IMR-90 (cell line): Measurements from ENCODE around the gene FRY. TPM values are rescaled to one million over a fixed set of nuclear protein-coding genes. Genes with fewer than 3 reads are reported as not detected.

Experiments
- ATAC-seq: fragments of 200-7000 bp; cut with Tn5 transposase; 2 replicates; pipeline ENCODE4 v1.9.1; 2020; ENCODE audit warnings: low read depth, mild to moderate bottlenecking, moderate library complexity
- BruUV-seq: library from RNA; stranded (reverse); fragments of 400-500 nt; replicated peaks from 2 replicates; lab custom pipeline; 2021; lab: Mats Ljungman, UMichigan
- CTCF ChIA-PET: fragments of 300-600 bp; formaldehyde crosslinking; extraction: SDS; loops from one replicate; lab custom pipeline; 2021; ENCODE audit warnings: antibody characterized with exemption; lab: Yijun Ruan, JAX
- POLR2A ChIA-PET: fragments of 300-600 bp; sonication (Branson Sonifier 250); formaldehyde crosslinking; loops from one replicate; lab custom pipeline; 2022; ENCODE audit warnings: antibody characterized with exemption; ENCODE audit not compliant: unreplicated experiment; lab: Charles Lee
- DNase-seq: peaks from one replicate; pipeline ENCODE4 v3.0.0; 2013
- H2AFZ ChIP-seq: replicated peaks from 2 replicates; pipeline ENCODE3; 2013; ENCODE audit warnings: low read length, mild to moderate bottlenecking; ENCODE audit not compliant: poor library complexity
- H2AK5ac ChIP-seq: 2 replicates; pipeline ENCODE4 v1.6.1; 2013; ENCODE audit warnings: low read depth, low read length, inconsistent platforms
- H2AK9ac ChIP-seq: replicated peaks from 2 replicates; pipeline ENCODE3; 2013; ENCODE audit warnings: mild to moderate bottlenecking, low read depth, low read length, moderate library complexity; ENCODE audit not compliant: poor library complexity
- H2BK120ac ChIP-seq: 2 replicates; pipeline ENCODE4 v1.6.1; 2013; ENCODE audit warnings: low read depth, low read length, inconsistent platforms
- H2BK15ac ChIP-seq: 3 replicates; pipeline ENCODE4 v1.6.1; 2013; ENCODE audit warnings: low read depth, low read length, inconsistent platforms
- H2BK20ac ChIP-seq: 2 replicates; pipeline ENCODE4 v1.6.1; 2013; ENCODE audit warnings: low read depth, mild to moderate bottlenecking, inconsistent platforms, low read length, moderate library complexity
- H2BK5ac ChIP-seq: 2 replicates; pipeline ENCODE4 v1.6.1; 2013; ENCODE audit warnings: mild to moderate bottlenecking, low read depth, low read length, inconsistent platforms; ENCODE audit not compliant: poor library complexity, severe bottlenecking
- H3K14ac ChIP-seq: replicated peaks from 2 replicates; pipeline ENCODE4 v1.6.1; 2013; ENCODE audit warnings: low read depth, low read length, inconsistent platforms
- H3K18ac ChIP-seq: 2 replicates; pipeline ENCODE4 v1.6.1; 2013; ENCODE audit warnings: low read depth, low read length, control low read depth
- H3K23ac ChIP-seq: 2 replicates; pipeline ENCODE4 v1.6.1; 2013; ENCODE audit warnings: low read depth, low read length, inconsistent platforms
- H3K27ac ChIP-seq: 2 replicates; pipeline ENCODE4 v1.5.1; 2013; ENCODE audit warnings: mild to moderate bottlenecking, control low read depth, low read length; ENCODE audit not compliant: insufficient read depth
- H3K27me3 ChIP-seq: 2 replicates; pipeline ENCODE4 v1.6.1; 2013; ENCODE audit warnings: low read length; ENCODE audit not compliant: control insufficient read depth, insufficient read depth
- H3K36me3 ChIP-seq: 2 replicates; pipeline ENCODE4 v1.6.1; 2013; ENCODE audit warnings: low read length, mixed read lengths; ENCODE audit not compliant: control insufficient read depth, insufficient read depth
- H3K4ac ChIP-seq: 2 replicates; pipeline ENCODE4 v1.6.1; 2013; ENCODE audit warnings: low read depth, low read length, inconsistent platforms
- H3K4me1 ChIP-seq: 2 replicates; pipeline ENCODE4 v1.6.1; 2013; ENCODE audit warnings: low read length, mixed read lengths; ENCODE audit not compliant: control insufficient read depth, insufficient read depth
- H3K4me2 ChIP-seq: 2 replicates; pipeline ENCODE4 v1.6.1; 2013; ENCODE audit warnings: low read depth, mild to moderate bottlenecking, control low read depth, low read length, moderate library complexity
- H3K4me3 ChIP-seq: 2 replicates; pipeline ENCODE4 v1.5.1; 2013; ENCODE audit warnings: low read depth, mild to moderate bottlenecking, control low read depth, low read length, moderate library complexity; ENCODE audit not compliant: insufficient read depth
- H3K56ac ChIP-seq: 2 replicates; pipeline ENCODE4 v1.6.1; 2013; ENCODE audit warnings: low read length, inconsistent platforms; ENCODE audit not compliant: insufficient read depth; ENCODE audit errors: extremely low read depth
- H3K79me1 ChIP-seq, 2 experiments: 2 replicates each; pipeline ENCODE4 v1.6.1; 2013; ENCODE audit warnings: low read length in 2 of 2, inconsistent platforms in 1 of 2, low read depth in 1 of 2
- H3K9ac ChIP-seq: 2 replicates; pipeline ENCODE4 v1.6.1; 2013; ENCODE audit warnings: low read depth, low read length, control low read depth
- H3K9me1 ChIP-seq: 2 replicates; pipeline ENCODE4 v1.6.1; 2013; ENCODE audit warnings: low read length, inconsistent platforms; ENCODE audit not compliant: insufficient read depth
- H3K9me3 ChIP-seq: 2 replicates; pipeline ENCODE4 v1.6.1; 2013; ENCODE audit warnings: low read length; ENCODE audit not compliant: control insufficient read depth, insufficient read depth
- H4K20me1 ChIP-seq: 2 replicates; pipeline ENCODE4 v1.6.1; 2013; ENCODE audit warnings: low read length, inconsistent platforms; ENCODE audit not compliant: insufficient read depth
- H4K5ac ChIP-seq: 2 replicates; pipeline ENCODE4 v1.6.1; 2013; ENCODE audit warnings: mild to moderate bottlenecking, low read depth, low read length, control low read depth
- H4K8ac ChIP-seq, 2 experiments: 2 replicates each; pipeline ENCODE4 v1.6.1; 2013; ENCODE audit warnings: low read depth in 2 of 2, low read length in 2 of 2, control low read depth in 1 of 2, inconsistent platforms in 1 of 2
- H4K91ac ChIP-seq: 2 replicates; pipeline ENCODE4 v1.6.1; 2013; ENCODE audit warnings: low read depth, low read length, inconsistent platforms; ENCODE audit not compliant: insufficient read depth
- BHLHE40 ChIP-seq: fragments of 150-350 bp; IDR thresholded peaks from 2 replicates; pipeline ENCODE4 v1.6.1; 2016; ENCODE audit warnings: mild to moderate bottlenecking, low read depth, low read length
- CEBPB ChIP-seq: IDR thresholded peaks from 2 replicates; pipeline ENCODE4 v1.6.1; 2012; ENCODE audit warnings: low read depth, low read length, improper control_type of control experiment
- CHD1 ChIP-seq: IDR thresholded peaks from 2 replicates; pipeline ENCODE4 v1.6.1; 2012; ENCODE audit warnings: low read depth, low read length, improper control_type of control experiment
- FOS ChIP-seq: fragments of 150-350 bp; IDR thresholded peaks from 2 replicates; pipeline ENCODE4 v1.6.1; 2016; ENCODE audit warnings: low read depth, low read length
- MAFK ChIP-seq: IDR thresholded peaks from 2 replicates; pipeline ENCODE4 v1.6.1; 2012; ENCODE audit warnings: low read depth, low read length, improper control_type of control experiment
- MAZ ChIP-seq: IDR thresholded peaks from 2 replicates; pipeline ENCODE4 v1.6.1; 2012; ENCODE audit warnings: low read depth, mild to moderate bottlenecking, low read length, improper control_type of control experiment, moderate library complexity, borderline replicate concordance
- MXI1 ChIP-seq: IDR thresholded peaks from 2 replicates; pipeline ENCODE4 v1.6.1; 2012; ENCODE audit warnings: low read depth, mild to moderate bottlenecking, low read length, moderate library complexity, borderline replicate concordance
- NFE2L2 ChIP-seq: fragments of 150-350 bp; IDR thresholded peaks from 2 replicates; pipeline ENCODE4 v1.6.1; 2016; ENCODE audit warnings: low read depth, mild to moderate bottlenecking, low read length
- POLR2A ChIP-seq: IDR thresholded peaks from 2 replicates; pipeline ENCODE4 v1.6.1; 2012; ENCODE audit warnings: mild to moderate bottlenecking, low read depth, low read length
- RAD21 ChIP-seq: IDR thresholded peaks from 2 replicates; pipeline ENCODE4 v1.6.1; 2012; ENCODE audit warnings: low read length, improper control_type of control experiment
- RCOR1 ChIP-seq: IDR thresholded peaks from 2 replicates; pipeline ENCODE4 v1.6.1; 2012; ENCODE audit warnings: mild to moderate bottlenecking, low read length, improper control_type of control experiment; ENCODE audit not compliant: insufficient replicate concordance
- RFX5 ChIP-seq: IDR thresholded peaks from 2 replicates; pipeline ENCODE4 v1.8.0; 2012; ENCODE audit warnings: low read depth, mild to moderate bottlenecking, low read length, moderate library complexity
- SMC3 ChIP-seq: fragments of 150-350 bp; IDR thresholded peaks from 2 replicates; pipeline ENCODE4 v1.6.1; 2016; ENCODE audit warnings: low read depth, mild to moderate bottlenecking, antibody characterized with exemption, low read length, moderate library complexity
- WGBS, 2 experiments: methylation state at CpG; one replicate each; pipeline versions ENCODE4 v1.1.5 to v1.1.7; 2013; ENCODE audit warnings: missing lambda C conversion rate in 2 of 2; ENCODE audit not compliant: insufficient read length in 1 of 2; ENCODE audit errors: extremely low coverage in 2 of 2; 5-methylcytosine and 5-hydroxymethylcytosine counted together
- dilution Hi-C: fragments of 300-500 bp; cut with HindIII; formaldehyde crosslinking; loops from one replicate; pipeline ENCODE4 v1.14.3; 2018; ENCODE audit warnings: low sequenced_read_pairs; ENCODE audit not compliant: unreplicated experiment
- in situ Hi-C: fragments of 300-500 bp; cut with MboI; formaldehyde crosslinking; loops from 3 replicates; pipeline ENCODE4 v1.14.3; 2019; ENCODE audit warnings: low sequenced_read_pairs, inconsistent platforms, mixed read lengths
- intact Hi-C: fragments of 100-400 bp; cut with micrococcal nuclease; formaldehyde crosslinking; loops from 2 replicates; pipeline ENCODE4 v1.10.0; 2022
- polyA plus RNA-seq, 3 experiments: library from polyadenylated mRNA; depleted of rRNA; stranded (reverse); fragments of >200 nt; gene quantifications; 2 replicates each; pipeline ENCODE4 v1.2.3, GENCODE V29; 2012; ENCODE audit warnings: low replicate concordance in 1 of 3
- total RNA-seq: library from RNA; depleted of rRNA; stranded (reverse); fragments of >200 nt; gene quantifications from 2 replicates; pipeline ENCODE4 v1.2.3, GENCODE V29; 2012
- TF ChIP-seq, protein P1 (sequence below): fragments of 150-350 bp; IDR thresholded peaks from 2 replicates; pipeline ENCODE4 v1.6.1; 2016; ENCODE audit warnings: low read depth, mild to moderate bottlenecking, low read length, moderate library complexity, borderline replicate concordance
- TF ChIP-seq, protein P2 (sequence below): conservative IDR thresholded peaks from 2 replicates; pipeline ENCODE4 v1.5.1; 2012; ENCODE audit warnings: mild to moderate bottlenecking, low read depth, low read length, improper control_type of control experiment
- TF ChIP-seq, protein P3 (sequence below): fragments of 150-350 bp; IDR thresholded peaks from 2 replicates; pipeline ENCODE4 v1.6.1; 2017; ENCODE audit warnings: mild to moderate bottlenecking, antibody characterized with exemption, low read length, low read depth

Gene FRY
- total and polyA plus RNA-seq, 2 of the 4 experiments (the other 2 are of a cell fraction): 3.0 to 4.8 TPM

DNA sequence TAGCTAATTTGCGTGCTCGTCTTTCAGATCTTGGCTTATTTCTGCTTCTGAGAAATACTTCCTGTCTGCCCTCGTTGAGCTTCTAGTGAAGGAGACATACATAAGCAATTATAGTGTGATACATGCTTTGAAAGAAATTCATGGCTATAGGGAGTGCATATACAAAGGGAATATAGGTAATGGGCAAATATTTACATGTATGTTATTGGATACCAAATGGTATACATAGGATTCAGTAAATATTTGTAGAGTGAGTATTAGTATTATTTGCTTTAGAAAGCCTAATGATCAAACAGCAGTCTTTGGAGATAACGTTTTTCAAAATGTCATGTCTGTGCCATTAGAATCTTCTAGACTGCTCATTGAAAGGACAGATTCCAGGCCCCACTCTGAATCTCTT lies 289.0 kb downstream of the FRY start:
- Histone ChIP-seq H3K27me3 (no peaks in the 10 kb centered on the region), H3K56ac (no peak overlapping the region), H3K79me1 (peaks cover 3 to 22% of the 10 kb centered on the region in 2 experiments; a peak in 3 of 4 replicates), H3K14ac (no peak overlapping the region), H4K20me1 (no peaks in the 10 kb centered on the region), H3K9ac (no peak overlapping the region), H3K4ac (no peak overlapping the region), H2BK5ac (no peak overlapping the region), H4K91ac (no peak overlapping the region), H3K18ac (no peak overlapping the region), H3K27ac (no peak overlapping the region), H3K4me3 (no peak overlapping the region), H3K36me3 (no peaks in the 10 kb centered on the region), H3K9me3 (no peaks in the 10 kb centered on the region), H2AK5ac (no peak overlapping the region), H2BK120ac (no peak overlapping the region), H2AK9ac (no peak overlapping the region), H2AFZ (no peak overlapping the region), H3K23ac (no peak overlapping the region), H4K8ac (no peak overlapping the region), H3K4me1 (no peaks in the 10 kb centered on the region), H2BK15ac (no peak overlapping the region), H3K4me2 (no peak overlapping the region), H3K9me1 (no peaks in the 10 kb centered on the region; the same call in 1 of the 2 replicates), H4K5ac (no peak overlapping the region; the same call in 1 of the 2 replicates), H2BK20ac (no peak overlapping the region)
- ATAC-seq (no peak), DNase-seq (no peak)
- WGBS, 2 experiments: 80% methylated on average over 1 of the region's 4 CpGs; no CpG with 5 or more reads in 1 of the 2 experiments
- ChIA-PET CTCF (interaction anchor here (0.8 kb wide), 1 partner anchor 42 kb away, joined by 3 read pairs; no protein-coding TSS in a partner anchor), POLR2A (no interaction called here)
- BruUV-seq: no TSS peak
- in situ Hi-C loops: no loop called here
- dilution Hi-C loops: no loop called here
- intact Hi-C loops: no loop called here
- TF ChIP-seq MXI1 (no peak), NFE2L2 (no peak), RCOR1 (no peak), RFX5 (no peak), RAD21 (no peak), CHD1 (no peak), SMC3 (no peak), CEBPB (no peak), FOS (no peak), MAZ (no peak), POLR2A (no peak), BHLHE40 (no peak), MAFK (no peak)
- TF ChIP-seq, protein P1, sequence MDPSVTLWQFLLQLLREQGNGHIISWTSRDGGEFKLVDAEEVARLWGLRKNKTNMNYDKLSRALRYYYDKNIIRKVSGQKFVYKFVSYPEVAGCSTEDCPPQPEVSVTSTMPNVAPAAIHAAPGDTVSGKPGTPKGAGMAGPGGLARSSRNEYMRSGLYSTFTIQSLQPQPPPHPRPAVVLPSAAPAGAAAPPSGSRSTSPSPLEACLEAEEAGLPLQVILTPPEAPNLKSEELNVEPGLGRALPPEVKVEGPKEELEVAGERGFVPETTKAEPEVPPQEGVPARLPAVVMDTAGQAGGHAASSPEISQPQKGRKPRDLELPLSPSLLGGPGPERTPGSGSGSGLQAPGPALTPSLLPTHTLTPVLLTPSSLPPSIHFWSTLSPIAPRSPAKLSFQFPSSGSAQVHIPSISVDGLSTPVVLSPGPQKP: no peak
- TF ChIP-seq, protein P2, sequence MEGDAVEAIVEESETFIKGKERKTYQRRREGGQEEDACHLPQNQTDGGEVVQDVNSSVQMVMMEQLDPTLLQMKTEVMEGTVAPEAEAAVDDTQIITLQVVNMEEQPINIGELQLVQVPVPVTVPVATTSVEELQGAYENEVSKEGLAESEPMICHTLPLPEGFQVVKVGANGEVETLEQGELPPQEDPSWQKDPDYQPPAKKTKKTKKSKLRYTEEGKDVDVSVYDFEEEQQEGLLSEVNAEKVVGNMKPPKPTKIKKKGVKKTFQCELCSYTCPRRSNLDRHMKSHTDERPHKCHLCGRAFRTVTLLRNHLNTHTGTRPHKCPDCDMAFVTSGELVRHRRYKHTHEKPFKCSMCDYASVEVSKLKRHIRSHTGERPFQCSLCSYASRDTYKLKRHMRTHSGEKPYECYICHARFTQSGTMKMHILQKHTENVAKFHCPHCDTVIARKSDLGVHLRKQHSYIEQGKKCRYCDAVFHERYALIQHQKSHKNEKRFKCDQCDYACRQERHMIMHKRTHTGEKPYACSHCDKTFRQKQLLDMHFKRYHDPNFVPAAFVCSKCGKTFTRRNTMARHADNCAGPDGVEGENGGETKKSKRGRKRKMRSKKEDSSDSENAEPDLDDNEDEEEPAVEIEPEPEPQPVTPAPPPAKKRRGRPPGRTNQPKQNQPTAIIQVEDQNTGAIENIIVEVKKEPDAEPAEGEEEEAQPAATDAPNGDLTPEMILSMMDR: no peak
- TF ChIP-seq, protein P3, sequence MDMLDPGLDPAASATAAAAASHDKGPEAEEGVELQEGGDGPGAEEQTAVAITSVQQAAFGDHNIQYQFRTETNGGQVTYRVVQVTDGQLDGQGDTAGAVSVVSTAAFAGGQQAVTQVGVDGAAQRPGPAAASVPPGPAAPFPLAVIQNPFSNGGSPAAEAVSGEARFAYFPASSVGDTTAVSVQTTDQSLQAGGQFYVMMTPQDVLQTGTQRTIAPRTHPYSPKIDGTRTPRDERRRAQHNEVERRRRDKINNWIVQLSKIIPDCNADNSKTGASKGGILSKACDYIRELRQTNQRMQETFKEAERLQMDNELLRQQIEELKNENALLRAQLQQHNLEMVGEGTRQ: no peak
